HEK293T (cell line): ENCODE data around the gene IMPDH2.

Source experiments
- CTCF ChIA-PET: fragments of 350-600 bp; formaldehyde crosslinking; extraction: SDS; loops from one replicate; lab custom pipeline; 2021; ENCODE audit warnings: antibody characterized with exemption, inconsistent platforms; lab: Yijun Ruan, JAX
- POLR2A ChIA-PET: fragments of 350-600 bp; formaldehyde crosslinking; extraction: SDS; loops from one replicate; lab custom pipeline; 2020; ENCODE audit warnings: antibody characterized with exemption, inconsistent platforms; lab: Yijun Ruan, JAX
- DNase-seq: peaks from one replicate; pipeline ENCODE4 v3.0.0; 2012; ENCODE audit warnings: mixed read lengths; ENCODE audit errors: extremely low spot score
- ARNT ChIP-seq: fragments of 450-650 bp; IDR thresholded peaks from 2 replicates; pipeline ENCODE4 v1.6.1; 2017; ENCODE audit warnings: mild to moderate bottlenecking
- BHLHE40 ChIP-seq: fragments of 450-650 bp; IDR thresholded peaks from 2 replicates; pipeline ENCODE4 v1.6.1; 2016; ENCODE audit warnings: mild to moderate bottlenecking, moderate library complexity, borderline replicate concordance
- CTBP1 ChIP-seq: fragments of 450-650 bp; IDR thresholded peaks from 2 replicates; pipeline ENCODE4 v1.6.1; 2016; ENCODE audit warnings: borderline replicate concordance
- ELF4 ChIP-seq: fragments of 450-650 bp; IDR thresholded peaks from 2 replicates; pipeline ENCODE4 v1.6.1; 2017; ENCODE audit warnings: antibody characterized with exemption
- FOXA1 ChIP-seq: fragments of 450-650 bp; IDR thresholded peaks from 2 replicates; pipeline ENCODE4 v1.6.1; 2016; ENCODE audit warnings: mild to moderate bottlenecking
- FOXK2 ChIP-seq: fragments of 450-650 bp; IDR thresholded peaks from 2 replicates; pipeline ENCODE4 v1.6.1; 2016; ENCODE audit warnings: mild to moderate bottlenecking
- FOXM1 ChIP-seq: fragments of 450-650 bp; IDR thresholded peaks from 2 replicates; pipeline ENCODE4 v1.6.1; 2017; ENCODE audit warnings: mild to moderate bottlenecking, borderline replicate concordance
- HDGF ChIP-seq: fragments of 450-650 bp; IDR thresholded peaks from 2 replicates; pipeline ENCODE4 v1.6.1; 2017; ENCODE audit warnings: antibody characterized with exemption, borderline replicate concordance
- L3MBTL2 ChIP-seq: fragments of 450-650 bp; conservative IDR thresholded peaks from 2 replicates; pipeline ENCODE4 v1.6.1; 2016; ENCODE audit warnings: mild to moderate bottlenecking
- LEF1 ChIP-seq: fragments of 450-650 bp; IDR thresholded peaks from 2 replicates; pipeline ENCODE4 v1.6.1; 2017; ENCODE audit warnings: mild to moderate bottlenecking, borderline replicate concordance
- NFRKB ChIP-seq: fragments of 450-650 bp; IDR thresholded peaks from 2 replicates; pipeline ENCODE4 v1.6.1; 2016; ENCODE audit warnings: mild to moderate bottlenecking, moderate library complexity
- PKNOX1 ChIP-seq: fragments of 450-650 bp; IDR thresholded peaks from 2 replicates; pipeline ENCODE4 v1.6.1; 2016
- SP1 ChIP-seq: fragments of 450-650 bp; IDR thresholded peaks from 2 replicates; pipeline ENCODE4 v1.6.1; 2017
- SUZ12 ChIP-seq: fragments of 450-650 bp; IDR thresholded peaks from 2 replicates; pipeline ENCODE4 v1.6.1; 2016; ENCODE audit warnings: mild to moderate bottlenecking
- TARDBP ChIP-seq: fragments of 450-650 bp; IDR thresholded peaks from 2 replicates; pipeline ENCODE4 v1.6.1; 2016
- ZNF384 ChIP-seq: fragments of 450-650 bp; IDR thresholded peaks from 2 replicates; pipeline ENCODE4 v1.6.1; 2016

IMPDH2 gene

DNA sequence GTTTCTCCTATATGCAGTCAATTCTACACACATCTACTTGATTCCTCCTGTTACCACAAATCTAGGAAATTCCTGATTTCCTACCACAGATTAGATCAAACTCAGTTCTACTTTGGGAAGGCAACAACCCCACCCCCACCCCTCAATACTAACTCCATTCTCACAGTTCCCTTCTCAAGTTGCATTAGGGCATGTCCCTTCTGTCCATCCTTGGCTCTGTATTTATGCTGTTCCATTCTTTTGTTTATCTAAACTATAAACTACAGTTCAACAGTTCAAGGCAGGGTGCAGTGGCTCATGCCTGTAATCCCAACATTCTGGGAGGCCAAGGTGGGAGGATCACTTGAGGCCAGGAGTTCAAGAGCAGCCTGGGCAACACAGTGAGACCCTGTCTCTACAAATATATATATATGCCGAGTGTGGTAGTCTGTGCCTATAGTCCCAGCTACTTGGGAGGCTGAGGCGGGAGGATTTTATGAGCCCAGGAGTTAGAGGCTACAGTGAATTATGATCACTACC lies 25.2 kb upstream of the IMPDH2 start:
- no peak for TF ChIP-seq SP1
- TF ChIP-seq CTBP1, result no peak
- no peak for TF ChIP-seq FOXK2
- POLR2A ChIA-PET, result interaction anchor here (1.1 to 2.6 kb wide), 2 partner anchors 11 to 25 kb away, joined by 3 to 7 read pairs; no protein-coding TSS in a partner anchor
- CTCF ChIA-PET, result no interaction called here
- DNase-seq, result no peak

DNA sequence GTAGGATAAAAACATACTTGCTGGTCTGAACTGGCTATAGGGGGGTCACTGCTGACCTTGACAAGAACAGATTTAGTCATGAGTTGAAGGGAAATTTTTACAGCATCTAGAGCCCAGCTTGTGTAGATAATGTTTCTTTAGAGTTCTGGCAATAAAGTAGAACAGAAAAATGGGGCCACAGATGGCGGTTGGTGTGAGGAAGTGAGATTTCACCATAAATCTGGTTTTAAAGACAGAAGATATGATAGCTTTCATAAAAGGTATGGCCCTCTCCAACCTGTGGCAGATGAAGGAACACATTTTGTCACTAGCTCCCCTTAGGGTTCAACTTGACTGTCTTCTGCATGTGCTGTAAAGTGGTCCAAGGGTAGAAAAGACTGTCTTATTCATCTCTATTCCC lies 24.3 kb upstream of the IMPDH2 start:
- TF ChIP-seq L3MBTL2, result no peak
- CTCF ChIA-PET, result no interaction called here
- DNase-seq, result no peak
- POLR2A ChIA-PET, result interaction anchor here (2.6 kb wide), 1 partner anchor 24 kb away, joined by 7 read pairs; no protein-coding TSS in a partner anchor

- CTCF ChIA-PET, result no interaction called here
- TF ChIP-seq NFRKB (no peak), ARNT (no peak), FOXM1 (no peak), ELF4 (no peak), SUZ12 (no peak), BHLHE40 (no peak), PKNOX1 (no peak), SP1 (no peak), L3MBTL2 (no peak), TARDBP (no peak), LEF1 (no peak), FOXA1 (no peak), CTBP1 (no peak), FOXK2 (no peak), HDGF (no peak), ZNF384 (no peak)
- POLR2A ChIA-PET, result interaction anchor here (1.4 kb wide), 1 partner anchor 11 kb away, joined by 5 read pairs; no protein-coding TSS in a partner anchor
- no peak for DNase-seq
Measured at GRCh38 chr3:49035281-49035680, 6.1 kb upstream of the IMPDH2 start.

- POLR2A ChIA-PET, result interaction anchor here (1.4 kb wide), 1 partner anchor 11 kb away, joined by 5 read pairs; no protein-coding TSS in a partner anchor
- TF ChIP-seq LEF1, result no peak
- TF ChIP-seq PKNOX1, result no peak
- TF ChIP-seq L3MBTL2, result no peak
- no peak for TF ChIP-seq ARNT
- TF ChIP-seq HDGF, result no peak
- TF ChIP-seq ELF4, result no peak
- no peak for TF ChIP-seq FOXA1
- no peak for TF ChIP-seq FOXM1
- TF ChIP-seq SUZ12, result no peak
- TF ChIP-seq NFRKB, result no peak
- TF ChIP-seq FOXK2, result no peak
- no peak for TF ChIP-seq TARDBP
- no peak for TF ChIP-seq SP1
- TF ChIP-seq ZNF384, result no peak
- no peak for TF ChIP-seq CTBP1
- TF ChIP-seq BHLHE40, result no peak
- CTCF ChIA-PET, result no interaction called here
- DNase-seq, result no peak
Measured at GRCh38 chr3:49034650-49035049, 5.5 kb upstream of the IMPDH2 start.

DNA sequence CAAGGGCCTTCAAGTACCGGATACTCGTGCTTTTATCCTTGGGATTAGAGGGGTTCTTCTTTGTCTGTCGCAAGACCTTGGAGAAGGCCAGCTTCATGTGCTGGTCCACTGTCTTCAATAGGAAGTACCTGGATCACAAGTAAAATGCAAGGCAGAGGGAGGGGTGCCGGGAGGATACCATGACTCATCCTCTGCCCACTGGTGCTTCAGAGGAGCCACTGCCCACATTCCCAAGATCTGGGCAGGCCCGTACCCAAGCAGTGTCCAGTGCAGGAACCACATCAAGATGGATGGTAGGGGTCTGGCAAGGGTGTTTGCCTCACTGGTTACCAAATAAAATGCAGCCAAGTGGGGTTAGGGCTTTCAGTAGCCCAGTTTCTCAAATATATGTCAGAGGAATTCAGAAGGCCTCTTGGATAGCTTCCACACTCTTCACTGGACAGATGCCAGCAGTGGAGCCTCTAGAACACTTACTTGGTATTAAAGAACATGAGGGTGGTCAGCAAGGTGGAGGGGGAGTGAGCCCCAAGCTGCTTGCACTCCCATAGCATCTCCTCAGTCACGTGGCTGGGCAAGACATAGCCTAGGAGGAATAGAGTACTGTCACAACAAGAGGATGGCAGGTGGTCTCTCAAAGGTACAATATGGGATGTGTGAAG lies 3.6 kb upstream of the IMPDH2 start:
- POLR2A ChIA-PET, result interaction anchor here (2.1 to 3.3 kb wide), 3 partner anchors 12 to 61 kb away, joined by 6 to 19 read pairs (median 14); partner anchors contain the start of genes NDUFAF3, QRICH1 and WDR6
- CTCF ChIA-PET, result no interaction called here
- DNase-seq, result no peak
- TF ChIP-seq LEF1 (no peak), ELF4 (no peak), L3MBTL2 (no peak), NFRKB (no peak), FOXA1 (no peak), FOXM1 (no peak), FOXK2 (no peak), BHLHE40 (no peak), SUZ12 (no peak)

- POLR2A ChIA-PET, result interaction anchor here (0.6 to 3.3 kb wide), 5 partner anchors 9 to 91 kb away, joined by 3 to 19 read pairs (median 6); partner anchors contain the start of genes NDUFAF3, QRICH1, USP19 and WDR6
- no peak for DNase-seq
- no peak for TF ChIP-seq FOXK2
- no peak for TF ChIP-seq BHLHE40
- no peak for TF ChIP-seq LEF1
- no peak for TF ChIP-seq SP1
- no peak for TF ChIP-seq ARNT
- no peak for TF ChIP-seq L3MBTL2
- TF ChIP-seq FOXM1, result no peak
- no peak for TF ChIP-seq NFRKB
- no peak for TF ChIP-seq ZNF384
- no peak for TF ChIP-seq SUZ12
- TF ChIP-seq CTBP1, result no peak
- TF ChIP-seq FOXA1, result no peak
- TF ChIP-seq TARDBP, result no peak
- no peak for TF ChIP-seq HDGF
- no peak for TF ChIP-seq PKNOX1
- TF ChIP-seq ELF4, result no peak
- CTCF ChIA-PET, result interaction anchor here (0.6 kb wide), 1 partner anchor 268 kb away, joined by 9 read pairs; no protein-coding TSS in a partner anchor
Measured at GRCh38 chr3:49030321-49030720, 1.1 kb upstream of the IMPDH2 start.
